IMR-90 (cell line): ENCODE data around the gene TMCC3. TPM values are rescaled to one million over a fixed set of nuclear protein-coding genes. Genes with fewer than 3 reads are reported as not detected.

Experiments
- ATAC-seq: fragments of 200-7000 bp; cut with Tn5 transposase; 2 replicates; pipeline ENCODE4 v1.9.1; 2020; ENCODE audit warnings: low read depth, mild to moderate bottlenecking, moderate library complexity
- BruUV-seq: library from RNA; stranded (reverse); fragments of 400-500 nt; replicated peaks from 2 replicates; lab custom pipeline; 2021; lab: Mats Ljungman, UMichigan
- CTCF ChIA-PET: fragments of 300-600 bp; formaldehyde crosslinking; extraction: SDS; loops from one replicate; lab custom pipeline; 2021; ENCODE audit warnings: antibody characterized with exemption; lab: Yijun Ruan, JAX
- POLR2A ChIA-PET: fragments of 300-600 bp; sonication (Branson Sonifier 250); formaldehyde crosslinking; loops from one replicate; lab custom pipeline; 2022; ENCODE audit warnings: antibody characterized with exemption; ENCODE audit not compliant: unreplicated experiment; lab: Charles Lee
- DNase-seq: peaks from one replicate; pipeline ENCODE4 v3.0.0; 2013
- H2AFZ ChIP-seq: replicated peaks from 2 replicates; pipeline ENCODE3; 2013; ENCODE audit warnings: low read length, mild to moderate bottlenecking; ENCODE audit not compliant: poor library complexity
- H2AK5ac ChIP-seq: 2 replicates; pipeline ENCODE4 v1.6.1; 2013; ENCODE audit warnings: low read depth, low read length, inconsistent platforms
- H2AK9ac ChIP-seq: replicated peaks from 2 replicates; pipeline ENCODE3; 2013; ENCODE audit warnings: mild to moderate bottlenecking, low read depth, low read length, moderate library complexity; ENCODE audit not compliant: poor library complexity
- H2BK120ac ChIP-seq: 2 replicates; pipeline ENCODE4 v1.6.1; 2013; ENCODE audit warnings: low read depth, low read length, inconsistent platforms
- H2BK15ac ChIP-seq: 3 replicates; pipeline ENCODE4 v1.6.1; 2013; ENCODE audit warnings: low read depth, low read length, inconsistent platforms
- H2BK20ac ChIP-seq: 2 replicates; pipeline ENCODE4 v1.6.1; 2013; ENCODE audit warnings: low read depth, mild to moderate bottlenecking, inconsistent platforms, low read length, moderate library complexity
- H2BK5ac ChIP-seq: 2 replicates; pipeline ENCODE4 v1.6.1; 2013; ENCODE audit warnings: mild to moderate bottlenecking, low read depth, low read length, inconsistent platforms; ENCODE audit not compliant: poor library complexity, severe bottlenecking
- H3K14ac ChIP-seq: replicated peaks from 2 replicates; pipeline ENCODE4 v1.6.1; 2013; ENCODE audit warnings: low read depth, low read length, inconsistent platforms
- H3K18ac ChIP-seq: 2 replicates; pipeline ENCODE4 v1.6.1; 2013; ENCODE audit warnings: low read depth, low read length, control low read depth
- H3K23ac ChIP-seq: 2 replicates; pipeline ENCODE4 v1.6.1; 2013; ENCODE audit warnings: low read depth, low read length, inconsistent platforms
- H3K27ac ChIP-seq: 2 replicates; pipeline ENCODE4 v1.5.1; 2013; ENCODE audit warnings: mild to moderate bottlenecking, control low read depth, low read length; ENCODE audit not compliant: insufficient read depth
- H3K27me3 ChIP-seq: 2 replicates; pipeline ENCODE4 v1.6.1; 2013; ENCODE audit warnings: low read length; ENCODE audit not compliant: control insufficient read depth, insufficient read depth
- H3K36me3 ChIP-seq: 2 replicates; pipeline ENCODE4 v1.6.1; 2013; ENCODE audit warnings: low read length, mixed read lengths; ENCODE audit not compliant: control insufficient read depth, insufficient read depth
- H3K4ac ChIP-seq: 2 replicates; pipeline ENCODE4 v1.6.1; 2013; ENCODE audit warnings: low read depth, low read length, inconsistent platforms
- H3K4me1 ChIP-seq: 2 replicates; pipeline ENCODE4 v1.6.1; 2013; ENCODE audit warnings: low read length, mixed read lengths; ENCODE audit not compliant: control insufficient read depth, insufficient read depth
- H3K4me2 ChIP-seq: 2 replicates; pipeline ENCODE4 v1.6.1; 2013; ENCODE audit warnings: low read depth, mild to moderate bottlenecking, control low read depth, low read length, moderate library complexity
- H3K4me3 ChIP-seq: 2 replicates; pipeline ENCODE4 v1.5.1; 2013; ENCODE audit warnings: low read depth, mild to moderate bottlenecking, control low read depth, low read length, moderate library complexity; ENCODE audit not compliant: insufficient read depth
- H3K56ac ChIP-seq: 2 replicates; pipeline ENCODE4 v1.6.1; 2013; ENCODE audit warnings: low read length, inconsistent platforms; ENCODE audit not compliant: insufficient read depth; ENCODE audit errors: extremely low read depth
- H3K79me1 ChIP-seq, 2 experiments: 2 replicates each; pipeline ENCODE4 v1.6.1; 2013; ENCODE audit warnings: low read length in 2 of 2, inconsistent platforms in 1 of 2, low read depth in 1 of 2
- H3K9ac ChIP-seq: 2 replicates; pipeline ENCODE4 v1.6.1; 2013; ENCODE audit warnings: low read depth, low read length, control low read depth
- H3K9me1 ChIP-seq: 2 replicates; pipeline ENCODE4 v1.6.1; 2013; ENCODE audit warnings: low read length, inconsistent platforms; ENCODE audit not compliant: insufficient read depth
- H3K9me3 ChIP-seq: 2 replicates; pipeline ENCODE4 v1.6.1; 2013; ENCODE audit warnings: low read length; ENCODE audit not compliant: control insufficient read depth, insufficient read depth
- H4K20me1 ChIP-seq: 2 replicates; pipeline ENCODE4 v1.6.1; 2013; ENCODE audit warnings: low read length, inconsistent platforms; ENCODE audit not compliant: insufficient read depth
- H4K5ac ChIP-seq: 2 replicates; pipeline ENCODE4 v1.6.1; 2013; ENCODE audit warnings: mild to moderate bottlenecking, low read depth, low read length, control low read depth
- H4K8ac ChIP-seq, 2 experiments: 2 replicates each; pipeline ENCODE4 v1.6.1; 2013; ENCODE audit warnings: low read depth in 2 of 2, low read length in 2 of 2, control low read depth in 1 of 2, inconsistent platforms in 1 of 2
- H4K91ac ChIP-seq: 2 replicates; pipeline ENCODE4 v1.6.1; 2013; ENCODE audit warnings: low read depth, low read length, inconsistent platforms; ENCODE audit not compliant: insufficient read depth
- CEBPB ChIP-seq: IDR thresholded peaks from 2 replicates; pipeline ENCODE4 v1.6.1; 2012; ENCODE audit warnings: low read depth, low read length, improper control_type of control experiment
- MAZ ChIP-seq: IDR thresholded peaks from 2 replicates; pipeline ENCODE4 v1.6.1; 2012; ENCODE audit warnings: low read depth, mild to moderate bottlenecking, low read length, improper control_type of control experiment, moderate library complexity, borderline replicate concordance
- NFE2L2 ChIP-seq: fragments of 150-350 bp; IDR thresholded peaks from 2 replicates; pipeline ENCODE4 v1.6.1; 2016; ENCODE audit warnings: low read depth, mild to moderate bottlenecking, low read length
- SMC3 ChIP-seq: fragments of 150-350 bp; IDR thresholded peaks from 2 replicates; pipeline ENCODE4 v1.6.1; 2016; ENCODE audit warnings: low read depth, mild to moderate bottlenecking, antibody characterized with exemption, low read length, moderate library complexity
- WGBS, 2 experiments: methylation state at CpG; one replicate each; pipeline versions ENCODE4 v1.1.5 to v1.1.7; 2013; ENCODE audit warnings: missing lambda C conversion rate in 2 of 2; ENCODE audit not compliant: insufficient read length in 1 of 2; ENCODE audit errors: extremely low coverage in 2 of 2; 5-methylcytosine and 5-hydroxymethylcytosine counted together
- dilution Hi-C: fragments of 300-500 bp; cut with HindIII; formaldehyde crosslinking; loops from one replicate; pipeline ENCODE4 v1.14.3; 2018; ENCODE audit warnings: low sequenced_read_pairs; ENCODE audit not compliant: unreplicated experiment
- in situ Hi-C: fragments of 300-500 bp; cut with MboI; formaldehyde crosslinking; loops from 3 replicates; pipeline ENCODE4 v1.14.3; 2019; ENCODE audit warnings: low sequenced_read_pairs, inconsistent platforms, mixed read lengths
- intact Hi-C: fragments of 100-400 bp; cut with micrococcal nuclease; formaldehyde crosslinking; loops from 2 replicates; pipeline ENCODE4 v1.10.0; 2022
- polyA plus RNA-seq, 3 experiments: library from polyadenylated mRNA; depleted of rRNA; stranded (reverse); fragments of >200 nt; gene quantifications; 2 replicates each; pipeline ENCODE4 v1.2.3, GENCODE V29; 2012; ENCODE audit warnings: low replicate concordance in 1 of 3
- total RNA-seq: library from RNA; depleted of rRNA; stranded (reverse); fragments of >200 nt; gene quantifications from 2 replicates; pipeline ENCODE4 v1.2.3, GENCODE V29; 2012

Gene TMCC3
- total and polyA plus RNA-seq, 2 of the 4 experiments (the other 2 are of a cell fraction) = 0.14 to 0.36 TPM

DNA sequence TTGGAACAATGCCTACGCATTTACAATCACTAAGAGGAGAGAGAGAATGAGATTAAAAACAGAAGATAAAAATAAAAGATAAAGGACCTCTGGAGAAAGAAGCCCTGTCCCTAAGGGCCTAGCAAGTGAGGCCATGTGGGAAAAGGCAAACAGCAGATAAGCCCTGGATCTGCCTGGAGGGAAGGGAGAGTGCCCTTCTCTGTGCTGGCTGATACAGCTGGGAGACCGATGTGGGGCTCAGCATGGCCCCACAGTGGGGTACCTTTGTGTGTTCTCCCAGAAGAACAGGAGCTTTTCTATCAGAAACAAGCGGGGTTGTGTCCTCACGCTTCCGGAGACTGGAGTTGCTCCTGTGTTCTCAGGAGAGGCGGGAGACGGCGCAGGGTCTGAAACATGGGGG is 59.9 kb downstream of the TMCC3 start:
- 43% methylated on average over 1 of the region's 8 CpGs; no CpG with 5 or more reads in 1 of the 2 experiments for WGBS, 2 experiments
- no peak for TF ChIP-seq CEBPB
- TF ChIP-seq NFE2L2 = no peak
- TF ChIP-seq SMC3 = no peak
- no peak for TF ChIP-seq MAZ
- Histone ChIP-seq H3K14ac (no peak overlapping the region), H3K4me3 (no peak overlapping the region), H3K27me3 (peaks cover 13% of the 10 kb centered on the region), H2BK20ac (no peak overlapping the region), H2AK5ac (no peak overlapping the region), H4K91ac (no peak overlapping the region), H3K9me1 (no peaks in the 10 kb centered on the region), H3K56ac (no peak overlapping the region), H4K20me1 (no peaks in the 10 kb centered on the region), H3K18ac (no peak overlapping the region), H3K4ac (no peak overlapping the region), H2BK5ac (no peak overlapping the region), H3K4me1 (no peaks in the 10 kb centered on the region), H3K36me3 (no peaks in the 10 kb centered on the region), H2AK9ac (peak overlapping the region; percentile 37), H2BK120ac (no peak overlapping the region), H3K9ac (no peak overlapping the region), H3K79me1 (no peaks in the 10 kb centered on the region), H4K8ac (no peak overlapping the region), H3K23ac (no peak overlapping the region), H2BK15ac (no peak overlapping the region), H2AFZ (no peak overlapping the region), H3K27ac (no peak overlapping the region), H3K4me2 (no peak overlapping the region), H4K5ac (no peak overlapping the region), H3K9me3 (no peaks in the 10 kb centered on the region)
- no TSS peak for BruUV-seq
- ChIA-PET POLR2A (interaction anchor here (0.6 kb wide), 1 partner anchor 1439 kb away, joined by 3 read pairs; no protein-coding TSS in a partner anchor), CTCF (no interaction called here)
- dilution Hi-C loops = no loop called here
- intact Hi-C loops = no loop called here
- ATAC-seq = no peak
- in situ Hi-C loops = no loop called here
- no peak for DNase-seq
